ENCODE measurements around the gene CHST15. TPM values are rescaled to one million over a fixed set of nuclear protein-coding genes. Genes with fewer than 3 reads are reported as not detected.

Gene CHST15
- total and polyA plus RNA-seq, 2 of the 13 experiments (the other 11 are each of a cell fraction or from before 2014, with no cell fraction given), result 1.4 to 94.7 TPM

DNA sequence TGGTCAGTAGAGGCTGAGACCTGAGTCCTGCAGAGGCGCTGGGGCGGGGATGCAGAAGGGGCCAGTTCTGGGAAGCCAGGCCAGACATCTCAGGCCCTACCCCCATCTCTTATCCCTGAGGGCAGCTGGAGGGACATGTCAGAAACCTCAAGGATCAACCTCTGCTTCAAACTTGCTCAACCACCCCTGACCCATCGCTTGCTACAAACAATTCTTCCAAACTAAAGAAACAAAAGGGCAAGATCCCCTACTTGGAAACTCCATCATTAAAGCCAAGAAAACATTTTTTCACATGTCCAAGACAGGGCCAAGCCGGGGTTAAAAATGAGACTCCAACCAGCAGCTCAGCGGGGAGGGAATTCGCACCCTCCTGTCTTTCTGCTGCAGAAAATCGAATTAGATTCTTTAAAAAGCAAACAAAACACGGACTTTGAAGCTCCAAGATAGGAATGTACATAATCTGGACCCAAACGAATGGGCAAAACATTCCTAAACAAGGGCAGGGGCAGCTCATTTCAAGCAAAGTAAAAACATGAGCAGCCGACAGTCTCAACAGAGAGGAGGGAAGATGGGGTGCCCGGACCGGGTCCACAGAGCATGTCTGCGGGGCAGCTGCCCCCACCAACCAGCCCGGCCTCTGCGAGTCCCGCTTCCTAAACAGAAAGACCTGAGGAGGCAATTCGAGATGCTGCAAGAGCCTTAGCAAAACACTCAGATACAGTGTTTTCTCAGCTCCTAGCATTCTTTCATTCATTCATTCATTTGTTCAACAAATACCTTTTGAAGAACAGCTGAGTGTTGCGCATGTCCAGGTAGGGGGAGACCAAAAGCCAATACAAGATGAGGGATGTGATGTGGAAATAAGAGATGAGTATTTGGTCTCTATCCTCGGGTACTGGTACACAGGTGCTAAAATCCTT lies 44.8 kb downstream of the CHST15 start (continued):
- TF ChIP-seq ZNF841 (CRISPR knock-in tag; IDR thresholded peaks at IDR 0.05; ENCODE audit: borderline replicate concordance), result no peak
- TF ChIP-seq SP140L (CRISPR knock-in tag; IDR thresholded peaks at IDR 0.05; ENCODE audit: borderline replicate concordance), result no peak
- TF ChIP-seq RORA (CRISPR knock-in tag; IDR thresholded peaks at IDR 0.05), result no peak
- no peak for TF ChIP-seq IRX3 (CRISPR knock-in tag; IDR thresholded peaks at IDR 0.05; ENCODE audit: borderline replicate concordance, low read depth)
- no peak for TF ChIP-seq ZNF747 (CRISPR knock-in tag; IDR thresholded peaks at IDR 0.05; ENCODE audit: borderline replicate concordance)
- TF ChIP-seq MYC (CRISPR knock-in tag; IDR thresholded peaks at IDR 0.05; ENCODE audit: borderline replicate concordance), result 0 out of 2 replicates have a peak, but pooled peaks have one; percentile 16
- no peak for TF ChIP-seq ZSCAN22 (CRISPR knock-in tag; IDR thresholded peaks at IDR 0.05)
- TF ChIP-seq ZNF432 (CRISPR knock-in tag; IDR thresholded peaks at IDR 0.05; ENCODE audit: borderline replicate concordance), result no peak
- no peak for TF ChIP-seq NCOA1 (CRISPR knock-in tag; IDR thresholded peaks at IDR 0.05)
- no peak for TF ChIP-seq ZNF724P (CRISPR knock-in tag; IDR thresholded peaks at IDR 0.05; ENCODE audit: borderline replicate concordance)
- no peak for TF ChIP-seq DR1 (CRISPR knock-in tag; IDR thresholded peaks at IDR 0.05)
- TF ChIP-seq POLR2AphosphoS5 (IDR thresholded peaks at IDR 0.05; ENCODE audit: low read depth, low read length), result no peak
- 0 out of 2 replicates have a peak, but pooled peaks have one; percentile 28 for TF ChIP-seq ZMAT3 (CRISPR knock-in tag; conservative IDR thresholded peaks at IDR 0.05)
- 0 out of 2 replicates have a peak, but pooled peaks have one; percentile 5 for TF ChIP-seq ARID2 (CRISPR knock-in tag; IDR thresholded peaks at IDR 0.05; ENCODE audit: borderline replicate concordance)
- no peak for TF ChIP-seq REL (CRISPR knock-in tag; conservative IDR thresholded peaks at IDR 0.05)
- no peak for TF ChIP-seq CCAR2 (optimal IDR thresholded peaks at IDR 0.05; ENCODE audit: low read depth, low read length)
- TF ChIP-seq ADNP (CRISPR knock-in tag; IDR thresholded peaks at IDR 0.05), result no peak
- no peak for TF ChIP-seq ZNF337 (CRISPR knock-in tag; IDR thresholded peaks at IDR 0.05; ENCODE audit: borderline replicate concordance, low read depth)
- no peak for TF ChIP-seq ZNF556 (CRISPR knock-in tag; IDR thresholded peaks at IDR 0.05; ENCODE audit: borderline replicate concordance)
- TF ChIP-seq, protein P1, sequence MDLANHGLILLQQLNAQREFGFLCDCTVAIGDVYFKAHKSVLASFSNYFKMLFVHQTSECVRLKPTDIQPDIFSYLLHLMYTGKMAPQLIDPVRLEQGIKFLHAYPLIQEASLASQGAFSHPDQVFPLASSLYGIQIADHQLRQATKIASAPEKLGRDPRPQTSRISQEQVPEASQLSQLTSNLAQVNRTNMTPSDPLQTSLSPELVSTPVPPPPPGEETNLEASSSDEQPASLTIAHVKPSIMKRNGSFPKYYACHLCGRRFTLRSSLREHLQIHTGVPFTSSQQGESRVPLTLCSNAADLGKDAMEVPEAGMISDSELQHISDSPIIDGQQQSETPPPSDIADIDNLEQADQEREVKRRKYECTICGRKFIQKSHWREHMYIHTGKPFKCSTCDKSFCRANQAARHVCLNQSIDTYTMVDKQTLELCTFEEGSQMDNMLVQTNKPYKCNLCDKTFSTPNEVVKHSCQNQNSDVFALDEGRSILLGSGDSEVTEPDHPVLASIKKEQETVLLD (CRISPR knock-in tag; IDR thresholded peaks at IDR 0.05; ENCODE audit: low read depth), result no peak
- TF ChIP-seq FOXA1 (IDR thresholded peaks at IDR 0.05), result no peak
- peak; percentile 76 for TF ChIP-seq FOXA1 (CRISPR knock-in tag; IDR thresholded peaks at IDR 0.05)
- no peak for TF ChIP-seq ZNF782 (CRISPR knock-in tag; IDR thresholded peaks at IDR 0.05; ENCODE audit: borderline replicate concordance)
- TF ChIP-seq CHD4 (IDR thresholded peaks at IDR 0.05; ENCODE audit: borderline replicate concordance, low read length), result peak; percentile 63; the same call in 1 of the 2 replicates
- TF ChIP-seq ZSCAN9 (CRISPR knock-in tag; IDR thresholded peaks at IDR 0.05; ENCODE audit: borderline replicate concordance), result peak; percentile 84; the same call in 1 of the 2 replicates
- no peak for TF ChIP-seq ZNF776 (CRISPR knock-in tag; IDR thresholded peaks at IDR 0.05)
- TF ChIP-seq ZMYM3 (CRISPR knock-in tag; IDR thresholded peaks at IDR 0.05), result no peak; the same call in 1 of the 2 replicates
- TF ChIP-seq ZNF17 (CRISPR knock-in tag; IDR thresholded peaks at IDR 0.05), result no peak
- TF ChIP-seq ZNF562 (CRISPR knock-in tag; IDR thresholded peaks at IDR 0.05; ENCODE audit: borderline replicate concordance), result no peak
- TF ChIP-seq MAX (IDR thresholded peaks at IDR 0.05), result peak; percentile 57
- TF ChIP-seq CAMTA2 (CRISPR knock-in tag; IDR thresholded peaks at IDR 0.05; ENCODE audit: borderline replicate concordance), result no peak
- TF ChIP-seq ZNF7 (CRISPR knock-in tag; IDR thresholded peaks at IDR 0.05), result no peak

Data from HepG2 (cell line).